ENCODE results near the gene IRX3. TPM values are rescaled to one million over a fixed set of nuclear protein-coding genes. Genes with fewer than 3 reads are reported as not detected.

The IRX3 gene
- total RNA-seq, 4 donors from 2014 or later, result 4.0 to 22.6 (median 8.9) TPM

- Histone ChIP-seq H3K4me1 (peaks cover 34 to 44% of the 10 kb centered on the region in 2 donors), H3K27ac (no peak overlapping the region), H3K4me3 (replicated peaks in 1 of 3) (no peak overlapping the region), H3K9me3 (no peaks in the 10 kb centered on the region), H3K36me3 (no peaks in the 10 kb centered on the region), H3K27me3 (peaks cover 31% of the 10 kb centered on the region)
- intact Hi-C loops (cut with DNase I), result loop anchor here (5.0 kb wide), 1 partner anchor 650 kb away; the partner anchor contains the start of gene IRX5
- 6 to 8% methylated on average over 16 to 36 of the region's 42 CpGs for WGBS, 2 donors
- peak; percentile 28 to 82 (median 55) for TF ChIP-seq CTCF (IDR thresholded peaks at IDR 0.05)
- no peak for TF ChIP-seq POLR2A (IDR thresholded peaks at IDR 0.05)
- peak; percentile 74 to 77 for DNase-seq
Measured at GRCh38 chr16:54282202-54282927, 4.2 kb downstream of the IRX3 start.

- no peaks in the 10 kb centered on the region for H3K9me3 ChIP-seq
- no peaks in the 10 kb centered on the region for H3K36me3 ChIP-seq
- H3K4me1 ChIP-seq, result peaks cover 33 to 45% of the 10 kb centered on the region in 2 donors
- DNase-seq, result peak; percentile 42 to 43
- 16 to 48% methylated on average over 18 to 52 of the region's 53 CpGs for WGBS, 2 donors
- H3K27ac ChIP-seq, result no peak overlapping the region
- no peak overlapping the region for H3K4me3 ChIP-seq (replicated peaks in 1 of 3)
- peaks cover 27% of the 10 kb centered on the region for H3K27me3 ChIP-seq
- intact Hi-C loops (cut with DNase I), result loop anchor here (5.0 kb wide), 1 partner anchor 651 kb away; the partner anchor contains the start of gene IRX5
- no peak for TF ChIP-seq POLR2A (IDR thresholded peaks at IDR 0.05)
- no peak for TF ChIP-seq CTCF (IDR thresholded peaks at IDR 0.05)
Measured at GRCh38 chr16:54281535-54282201, 4.9 kb downstream of the IRX3 start.

- intact Hi-C loops (cut with DNase I), result loop anchor here (5.0 kb wide), 1 partner anchor 652 kb away; the partner anchor contains the start of gene IRX5
- Histone ChIP-seq H3K4me3 (replicated peaks in 1 of 3) (no peak overlapping the region), H3K4me1 (peaks cover 33 to 53% of the 10 kb centered on the region in 2 donors), H3K27ac (no peak overlapping the region), H3K27me3 (peaks cover 27% of the 10 kb centered on the region), H3K36me3 (no peaks in the 10 kb centered on the region), H3K9me3 (no peaks in the 10 kb centered on the region)
- no peak for DNase-seq
- TF ChIP-seq CTCF (IDR thresholded peaks at IDR 0.05), result no peak
- no peak for TF ChIP-seq POLR2A (IDR thresholded peaks at IDR 0.05)
- WGBS, 2 donors, result 77 to 92% methylated on average over 3 of the region's 3 CpGs
Measured at GRCh38 chr16:54280751-54281150, 5.8 kb downstream of the IRX3 start.

- intact Hi-C loops (cut with DNase I), result no loop called here
- TF ChIP-seq CTCF (IDR thresholded peaks at IDR 0.05) (peak in 2 of 6 experiments; percentile 9 to 22), POLR2A (IDR thresholded peaks at IDR 0.05) (no peak)
- DNase-seq, result peak; percentile 85 to 88
- WGBS, 2 donors, result 39 to 42% methylated on average over 17 of the region's 17 CpGs
- Histone ChIP-seq H3K27me3 (peaks cover 4% of the 10 kb centered on the region), H3K4me1 (peaks cover 18 to 53% of the 10 kb centered on the region in 2 donors), H3K4me3 (replicated peaks in 1 of 3) (no peak overlapping the region), H3K27ac (peak overlapping the region; percentile 14 to 82 (median 67)), H3K9me3 (no peaks in the 10 kb centered on the region), H3K36me3 (no peaks in the 10 kb centered on the region)
Measured at GRCh38 chr16:54277845-54278703, 8.5 kb downstream of the IRX3 start.

Data from thyroid gland (tissue), 4 donors.